Thyroid gland (tissue), 4 donors: Measurements from ENCODE around the gene PTDSS2. TPM values are rescaled to one million over a fixed set of nuclear protein-coding genes. Genes with fewer than 3 reads are reported as not detected.

Experiments used
- DNase-seq, 2 donors: peaks; one replicate each; pipeline ENCODE4 v3.0.0-alpha.2; 2019
- H3K27ac ChIP-seq, 3 donors: fragments of 200-600 bp; sonication (generic); 1 replicate in 2 of 3; 2 replicates in 1 of 3; pipeline ENCODE4 v1.5.1; 2016 to 2019; ENCODE audit warnings: mild to moderate bottlenecking in 1 of 3, moderate library complexity in 1 of 3
- H3K27me3 ChIP-seq: fragments of 200-600 bp; sonication (generic); one replicate; pipeline ENCODE4 v1.5.1; 2019
- H3K36me3 ChIP-seq, 2 donors: fragments of 200-600 bp; sonication (generic); one replicate each; pipeline ENCODE4 v1.5.1; 2016 to 2019
- H3K4me1 ChIP-seq, 2 donors: fragments of 200-600 bp; sonication (generic); one replicate each; pipeline ENCODE4 v1.5.1; 2017 to 2019
- H3K4me3 ChIP-seq, 3 donors: fragments of 200-600 bp; sonication (generic); replicated peaks in 1 of 3; 1 replicate in 2 of 3; 2 replicates in 1 of 3; pipeline ENCODE4 v1.5.1; 2016; ENCODE audit warnings: mild to moderate bottlenecking in 1 of 3
- H3K9me3 ChIP-seq: fragments of 200-600 bp; sonication (generic); one replicate; pipeline ENCODE4 v1.5.1; 2017
- CTCF ChIP-seq, 6 experiments: fragments of 200-600 bp in 3 of 6; fragments of 450-650 bp in 3 of 6; sonication (generic) in 3 of 6; IDR thresholded peaks; one replicate each; pipeline ENCODE4 v1.5.1; 2016 to 2019; ENCODE audit warnings: antibody characterized with exemption in 6 of 6, mild to moderate bottlenecking in 2 of 6, inconsistent platforms in 1 of 6, moderate library complexity in 1 of 6
- POLR2A ChIP-seq, 2 donors: fragments of 450-650 bp; IDR thresholded peaks; one replicate each; pipeline ENCODE4 v1.6.1; 2017; ENCODE audit warnings: antibody characterized with exemption in 2 of 2, mild to moderate bottlenecking in 2 of 2, moderate library complexity in 1 of 2
- WGBS, 2 donors: methylation state at CpG; one replicate each; pipeline ENCODE4 v1.1.5; 2017; 5-methylcytosine and 5-hydroxymethylcytosine counted together
- intact Hi-C: fragments of 100-400 bp; cut with DNase I; formaldehyde crosslinking; loops from one replicate; pipeline ENCODE4 v1.15.1; 2023
- total RNA-seq, 4 donors: library from RNA; depleted of rRNA; stranded (reverse); fragments of >200 nt; gene quantifications; one replicate each; pipeline ENCODE4 v1.2.3, GENCODE V29; 2016

The PTDSS2 gene
- total RNA-seq, 4 donors from 2014 or later: 40.8 to 69.9 (median 41.7) TPM

- intact Hi-C loops: no loop called here
- H3K27me3 ChIP-seq: no peaks in the 10 kb centered on the region
- H3K9me3 ChIP-seq: no peaks in the 10 kb centered on the region
- no peak overlapping the region for H3K27ac ChIP-seq
- TF ChIP-seq CTCF (IDR thresholded peaks at IDR 0.05) (no peak), POLR2A (IDR thresholded peaks at IDR 0.05) (no peak)
- 82 to 100% methylated on average over 2 to 27 of the region's 30 CpGs for WGBS, 2 donors
- no peak for DNase-seq
- peaks cover 0 to 4% of the 10 kb centered on the region in 2 donors for H3K4me1 ChIP-seq
- H3K4me3 ChIP-seq: no peak overlapping the region
- H3K36me3 ChIP-seq: peaks cover 17 to 18% of the 10 kb centered on the region in 2 donors
Observed at GRCh38 chr11:528166-528814, 78.2 kb downstream of the PTDSS2 start.

- TF ChIP-seq POLR2A (IDR thresholded peaks at IDR 0.05): no peak
- TF ChIP-seq CTCF (IDR thresholded peaks at IDR 0.05): no peak
- no peak overlapping the region for H3K4me3 ChIP-seq
- intact Hi-C loops: no loop called here
- H3K9me3 ChIP-seq: no peaks in the 10 kb centered on the region
- no peak overlapping the region for H3K27ac ChIP-seq
- H3K27me3 ChIP-seq: no peaks in the 10 kb centered on the region
- DNase-seq: no peak
- 83 to 84% methylated on average over 7 to 15 of the region's 29 CpGs for WGBS, 2 donors
- H3K4me1 ChIP-seq: peaks cover 0 to 9% of the 10 kb centered on the region in 2 donors
- H3K36me3 ChIP-seq: peaks cover 17 to 20% of the 10 kb centered on the region in 2 donors
Observed at GRCh38 chr11:528815-529727, 79.0 kb downstream of the PTDSS2 start.

- Histone ChIP-seq H3K4me1 (peaks cover 5 to 15% of the 10 kb centered on the region in 2 donors), H3K27ac (no peak overlapping the region), H3K27me3 (no peaks in the 10 kb centered on the region), H3K36me3 (peaks cover 17 to 20% of the 10 kb centered on the region in 2 donors), H3K9me3 (no peaks in the 10 kb centered on the region), H3K4me3 (no peak overlapping the region)
- DNase-seq: no peak
- TF ChIP-seq POLR2A (IDR thresholded peaks at IDR 0.05): no peak
- TF ChIP-seq CTCF (IDR thresholded peaks at IDR 0.05): no peak
- intact Hi-C loops: no loop called here
- WGBS, 2 donors: 83 to 87% methylated on average over 1 to 3 of the region's 18 CpGs
Observed at GRCh38 chr11:529728-530411, 79.8 kb downstream of the PTDSS2 start.

GRCh38 chr11:530960-531831, 81.1 kb downstream of the PTDSS2 start:
- no peaks in the 10 kb centered on the region for H3K9me3 ChIP-seq
- intact Hi-C loops: no loop called here
- 88 to 94% methylated on average over 12 to 26 of the region's 28 CpGs for WGBS, 2 donors
- H3K36me3 ChIP-seq: peaks cover 17 to 20% of the 10 kb centered on the region in 2 donors
- peaks cover 8 to 19% of the 10 kb centered on the region in 2 donors for H3K4me1 ChIP-seq
- H3K27ac ChIP-seq: no peak overlapping the region
- TF ChIP-seq POLR2A (IDR thresholded peaks at IDR 0.05) (no peak), CTCF (IDR thresholded peaks at IDR 0.05) (no peak)
- H3K27me3 ChIP-seq: no peaks in the 10 kb centered on the region
- DNase-seq: no peak
- no peak overlapping the region for H3K4me3 ChIP-seq
